ENCODE results near the gene TMEM198. TPM values are rescaled to one million over a fixed set of nuclear protein-coding genes. Genes with fewer than 3 reads are reported as not detected.

TMEM198 gene
- total and polyA plus RNA-seq, 4 donors: 1.7 to 7.4 (median 2.3) TPM; not detected in 1

DNA sequence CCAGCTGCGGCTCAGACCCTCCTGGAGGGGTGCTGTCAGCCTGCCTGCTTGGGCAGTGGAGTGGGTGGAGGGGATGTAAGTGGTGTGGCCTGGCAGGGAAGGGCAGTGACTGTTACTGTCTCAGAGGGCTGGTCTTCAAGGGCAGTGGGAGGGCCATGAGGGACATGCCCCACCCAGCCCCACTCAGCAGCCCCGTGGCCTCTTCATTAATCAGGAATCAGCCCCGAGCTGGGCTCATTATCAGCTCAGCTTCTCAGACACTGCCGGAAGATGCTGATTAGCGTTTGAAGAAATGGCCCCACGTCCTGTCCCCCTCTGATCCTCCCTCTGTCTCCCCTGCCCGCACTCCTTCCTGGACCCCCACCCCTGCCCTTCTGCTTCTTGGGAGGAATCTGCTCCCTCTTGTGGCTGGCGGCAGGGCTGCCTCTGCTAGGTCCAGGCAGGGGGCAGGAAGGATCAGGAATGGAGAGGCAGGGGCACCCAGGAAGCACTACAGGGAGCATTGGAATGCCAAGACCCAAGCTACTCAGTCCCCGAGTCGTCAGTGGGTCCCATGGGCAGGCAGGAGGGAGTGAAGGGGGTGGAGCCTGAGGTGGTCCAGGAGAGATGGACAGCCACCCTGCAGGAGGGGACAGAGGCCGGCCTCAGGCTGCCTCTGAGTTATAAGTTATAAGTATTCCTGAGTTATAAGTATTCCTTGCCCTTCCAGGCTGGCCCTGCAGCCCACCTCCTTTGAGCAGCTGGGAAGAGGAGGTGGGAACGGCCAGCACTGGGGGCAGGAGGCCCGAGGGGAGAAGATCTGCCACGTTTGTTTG lies 22.6 kb upstream of the TMEM198 start:
- H3K27ac ChIP-seq (ENCODE audit: low read depth in 1 of 2, low read length in 2 of 2): no peak overlapping the region

GRCh38 chr2:219522111-219523030 lies 21.5 kb upstream of the TMEM198 start:
- Histone ChIP-seq H3K27me3 (ENCODE audit: control insufficient read depth in 1 of 2, insufficient read depth in 2 of 2, low read length in 1 of 2) (no peaks in the 10 kb centered on the region), H3K4me3 (ENCODE audit: low read length in 2 of 2) (peak overlapping the region in 1 of 2 donors; percentile 2), H3K9me3 (ENCODE audit: control insufficient read depth, low read length) (no peaks in the 10 kb centered on the region), H3K36me3 (ENCODE audit: control insufficient read depth in 1 of 2, insufficient read depth in 2 of 2, low read length in 1 of 2) (no peaks in the 10 kb centered on the region), H3K27ac (ENCODE audit: low read depth in 1 of 2, low read length in 2 of 2) (no peak overlapping the region), H3K4me1 (ENCODE audit: control insufficient read depth in 1 of 2, insufficient read depth in 2 of 2, low read length in 2 of 2) (no peaks in the 10 kb centered on the region)
- intact Hi-C loops (cut with DNase I): no loop called here
- 4 to 5% methylated on average over 40 to 70 of the region's 70 CpGs for WGBS, 2 donors
- DNase-seq (peak in 1 of 2 donors; percentile 83), ATAC-seq (ENCODE audit: low FRiP score) (peak; percentile 33)

More for the DNA sequence above, 22.6 kb upstream of the TMEM198 start:
- WGBS, 2 donors: 28 to 33% methylated on average over 14 of the region's 14 CpGs
- DNase-seq (no peak), ATAC-seq (ENCODE audit: low FRiP score) (peak; percentile 27)
- no peaks in the 10 kb centered on the region for H3K9me3 ChIP-seq (ENCODE audit: control insufficient read depth, low read length)
- no peaks in the 10 kb centered on the region for H3K27me3 ChIP-seq (ENCODE audit: control insufficient read depth in 1 of 2, insufficient read depth in 2 of 2, low read length in 1 of 2)
- H3K36me3 ChIP-seq (ENCODE audit: control insufficient read depth in 1 of 2, insufficient read depth in 2 of 2, low read length in 1 of 2): no peaks in the 10 kb centered on the region
- no peak overlapping the region for H3K4me3 ChIP-seq (ENCODE audit: low read length in 2 of 2)
- intact Hi-C loops (cut with DNase I): no loop called here
- no peaks in the 10 kb centered on the region for H3K4me1 ChIP-seq (ENCODE audit: control insufficient read depth in 1 of 2, insufficient read depth in 2 of 2, low read length in 2 of 2)

- H3K36me3 ChIP-seq (ENCODE audit: control insufficient read depth in 1 of 2, insufficient read depth in 2 of 2, low read length in 1 of 2): no peaks in the 10 kb centered on the region
- no peaks in the 10 kb centered on the region for H3K27me3 ChIP-seq (ENCODE audit: control insufficient read depth in 1 of 2, insufficient read depth in 2 of 2, low read length in 1 of 2)
- 51 to 55% methylated on average over 24 of the region's 24 CpGs for WGBS, 2 donors
- intact Hi-C loops (cut with DNase I): no loop called here
- ATAC-seq (ENCODE audit: low FRiP score): no peak
- no peaks in the 10 kb centered on the region for H3K9me3 ChIP-seq (ENCODE audit: control insufficient read depth, low read length)
- no peak for DNase-seq
- no peaks in the 10 kb centered on the region for H3K4me1 ChIP-seq (ENCODE audit: control insufficient read depth in 1 of 2, insufficient read depth in 2 of 2, low read length in 2 of 2)
- H3K4me3 ChIP-seq (ENCODE audit: low read length in 2 of 2): no peak overlapping the region
- H3K27ac ChIP-seq (ENCODE audit: low read depth in 1 of 2, low read length in 2 of 2): no peak overlapping the region
These were observed 20.7 kb upstream of the TMEM198 start for GRCh38 chr2:219523031-219523671.

DNA sequence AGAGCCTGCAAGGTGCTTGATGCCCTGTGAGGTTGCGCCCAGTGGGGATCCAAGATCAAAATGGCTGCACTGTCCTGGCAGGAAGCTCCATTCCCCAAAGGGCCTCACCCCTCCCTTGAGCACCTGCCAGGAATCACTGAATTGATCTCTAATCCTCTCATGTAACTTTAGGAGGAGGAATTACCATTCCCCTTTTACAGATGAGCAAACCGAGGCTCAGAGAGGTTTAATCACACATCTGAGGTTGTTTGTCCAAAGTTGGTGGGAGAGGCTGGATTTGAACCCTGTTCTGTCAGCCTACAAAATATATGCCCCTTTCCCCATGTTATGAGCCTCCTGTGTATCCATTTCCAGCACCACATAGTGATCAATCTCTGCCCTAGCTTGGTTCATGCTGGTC lies 19.0 kb upstream of the TMEM198 start:
- DNase-seq: no peak
- no peak overlapping the region for H3K27ac ChIP-seq (ENCODE audit: low read depth in 1 of 2, low read length in 2 of 2)
- no peaks in the 10 kb centered on the region for H3K4me1 ChIP-seq (ENCODE audit: control insufficient read depth in 1 of 2, insufficient read depth in 2 of 2, low read length in 2 of 2)
- no peak overlapping the region for H3K4me3 ChIP-seq (ENCODE audit: low read length in 2 of 2)
- no peak for ATAC-seq (ENCODE audit: low FRiP score)
- WGBS, 2 donors: 97 to 100% methylated on average over 2 of the region's 2 CpGs
- H3K27me3 ChIP-seq (ENCODE audit: control insufficient read depth in 1 of 2, insufficient read depth in 2 of 2, low read length in 1 of 2): no peaks in the 10 kb centered on the region
- H3K9me3 ChIP-seq (ENCODE audit: control insufficient read depth, low read length): no peaks in the 10 kb centered on the region
- H3K36me3 ChIP-seq (ENCODE audit: control insufficient read depth in 1 of 2, insufficient read depth in 2 of 2, low read length in 1 of 2): no peaks in the 10 kb centered on the region
- intact Hi-C loops (cut with DNase I): no loop called here

DNA sequence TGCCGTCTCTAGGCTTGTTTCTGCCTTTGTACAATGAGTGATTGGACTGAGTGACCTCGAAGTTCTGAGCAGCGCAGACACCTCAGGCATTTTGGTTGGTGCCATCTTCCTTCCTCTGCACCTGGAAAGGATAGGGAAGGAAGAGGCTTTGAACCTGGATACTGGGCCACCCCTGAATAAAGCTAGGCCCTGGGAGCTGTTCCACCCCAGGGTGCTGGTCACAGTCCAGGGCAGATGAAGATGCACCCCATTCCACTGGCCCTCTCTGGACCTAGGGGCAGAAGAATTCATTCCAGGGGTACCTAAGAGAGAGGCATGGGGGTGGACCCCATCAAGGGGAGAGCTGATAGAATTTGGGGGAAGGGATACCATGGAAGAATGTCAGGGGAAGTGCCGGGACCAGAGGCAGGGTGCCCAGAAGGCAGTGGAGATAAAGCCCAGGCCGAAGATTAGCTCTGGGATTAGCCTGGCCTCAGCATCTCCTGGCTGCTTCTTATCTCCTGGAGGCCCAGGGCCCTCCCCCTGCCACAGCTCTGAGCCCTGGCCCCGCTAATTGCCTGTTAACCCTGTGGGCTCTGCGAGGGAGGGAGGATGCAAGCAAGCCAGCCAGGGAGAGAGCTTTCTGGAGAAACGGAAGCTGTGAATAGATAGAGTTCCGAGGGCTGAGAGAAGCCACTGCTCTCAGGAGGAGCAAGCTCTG lies 18.1 kb upstream of the TMEM198 start:
- WGBS, 2 donors: 62 to 65% methylated on average over 9 of the region's 9 CpGs

DNA sequence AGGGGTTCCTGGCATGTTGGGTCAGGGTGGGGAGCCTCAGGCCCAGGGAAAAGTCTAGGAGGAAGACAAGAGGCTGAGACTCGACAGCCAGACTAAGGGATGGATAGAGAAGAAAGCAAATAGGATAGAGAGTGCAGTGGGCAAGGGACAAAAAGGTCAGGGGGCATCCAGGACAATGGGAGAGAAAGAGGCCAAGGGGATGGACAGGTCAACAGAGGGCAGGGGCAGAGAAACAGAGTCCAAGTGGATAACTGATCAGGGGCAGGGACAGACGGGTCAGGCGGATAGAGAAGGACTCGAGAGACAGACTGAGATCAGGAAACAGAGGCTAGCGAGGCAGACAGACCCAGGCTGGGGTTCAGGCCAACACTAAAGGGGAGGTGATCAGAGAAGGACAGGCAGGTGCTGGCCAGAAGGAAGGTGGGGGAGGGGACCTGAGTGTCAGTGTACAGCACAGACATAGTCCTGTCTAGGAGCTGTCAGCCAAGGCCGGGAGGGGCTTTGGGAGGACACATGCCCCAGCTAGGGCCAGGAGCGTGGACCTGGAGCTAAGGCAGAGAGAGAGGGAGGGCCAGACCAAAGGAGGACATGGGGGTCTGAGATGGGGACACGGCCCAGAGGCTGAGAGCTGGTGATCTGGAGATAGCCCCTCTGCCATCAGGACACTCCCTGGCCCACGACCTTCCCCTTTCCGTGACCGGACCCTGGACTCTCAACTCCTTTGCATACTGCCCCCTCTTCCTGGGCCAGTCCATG lies 17.3 kb upstream of the TMEM198 start:
- Histone ChIP-seq H3K4me1 (ENCODE audit: control insufficient read depth in 1 of 2, insufficient read depth in 2 of 2, low read length in 2 of 2) (no peaks in the 10 kb centered on the region), H3K36me3 (ENCODE audit: control insufficient read depth in 1 of 2, insufficient read depth in 2 of 2, low read length in 1 of 2) (no peaks in the 10 kb centered on the region), H3K27me3 (ENCODE audit: control insufficient read depth in 1 of 2, insufficient read depth in 2 of 2, low read length in 1 of 2) (no peaks in the 10 kb centered on the region), H3K9me3 (ENCODE audit: control insufficient read depth, low read length) (no peaks in the 10 kb centered on the region), H3K4me3 (ENCODE audit: low read length in 2 of 2) (no peak overlapping the region), H3K27ac (ENCODE audit: low read depth in 1 of 2, low read length in 2 of 2) (no peak overlapping the region)
- WGBS, 2 donors: 72 to 79% methylated on average over 10 to 11 of the region's 11 CpGs
- intact Hi-C loops (cut with DNase I): no loop called here
- no peak for ATAC-seq (ENCODE audit: low FRiP score)
- no peak for DNase-seq

More for the DNA sequence above, 18.1 kb upstream of the TMEM198 start:
- Histone ChIP-seq H3K27ac (ENCODE audit: low read depth in 1 of 2, low read length in 2 of 2) (no peak overlapping the region), H3K4me1 (ENCODE audit: control insufficient read depth in 1 of 2, insufficient read depth in 2 of 2, low read length in 2 of 2) (no peaks in the 10 kb centered on the region), H3K4me3 (ENCODE audit: low read length in 2 of 2) (no peak overlapping the region), H3K9me3 (ENCODE audit: control insufficient read depth, low read length) (no peaks in the 10 kb centered on the region), H3K36me3 (ENCODE audit: control insufficient read depth in 1 of 2, insufficient read depth in 2 of 2, low read length in 1 of 2) (no peaks in the 10 kb centered on the region), H3K27me3 (ENCODE audit: control insufficient read depth in 1 of 2, insufficient read depth in 2 of 2, low read length in 1 of 2) (no peaks in the 10 kb centered on the region)
- intact Hi-C loops (cut with DNase I): no loop called here
- ATAC-seq (ENCODE audit: low FRiP score): no peak
- DNase-seq: no peak

- Histone ChIP-seq H3K27me3 (ENCODE audit: control insufficient read depth in 1 of 2, insufficient read depth in 2 of 2, low read length in 1 of 2) (no peaks in the 10 kb centered on the region), H3K36me3 (ENCODE audit: control insufficient read depth in 1 of 2, insufficient read depth in 2 of 2, low read length in 1 of 2) (no peaks in the 10 kb centered on the region), H3K4me3 (ENCODE audit: low read length in 2 of 2) (no peak overlapping the region), H3K27ac (ENCODE audit: low read depth in 1 of 2, low read length in 2 of 2) (no peak overlapping the region), H3K4me1 (ENCODE audit: control insufficient read depth in 1 of 2, insufficient read depth in 2 of 2, low read length in 2 of 2) (no peaks in the 10 kb centered on the region), H3K9me3 (ENCODE audit: control insufficient read depth, low read length) (no peaks in the 10 kb centered on the region)
- DNase-seq (no peak), ATAC-seq (ENCODE audit: low FRiP score) (no peak)
- 24 to 31% methylated on average over 5 to 6 of the region's 6 CpGs for WGBS, 2 donors
- intact Hi-C loops (cut with DNase I): no loop called here
These were observed 16.8 kb upstream of the TMEM198 start for GRCh38 chr2:219527076-219527394.

GRCh38 chr2:219527472-219527871 lies 16.4 kb upstream of the TMEM198 start:
- Histone ChIP-seq H3K4me3 (ENCODE audit: low read length in 2 of 2) (no peak overlapping the region), H3K9me3 (ENCODE audit: control insufficient read depth, low read length) (no peaks in the 10 kb centered on the region), H3K27me3 (ENCODE audit: control insufficient read depth in 1 of 2, insufficient read depth in 2 of 2, low read length in 1 of 2) (no peaks in the 10 kb centered on the region), H3K4me1 (ENCODE audit: control insufficient read depth in 1 of 2, insufficient read depth in 2 of 2, low read length in 2 of 2) (no peaks in the 10 kb centered on the region), H3K27ac (ENCODE audit: low read depth in 1 of 2, low read length in 2 of 2) (no peak overlapping the region), H3K36me3 (ENCODE audit: control insufficient read depth in 1 of 2, insufficient read depth in 2 of 2, low read length in 1 of 2) (no peaks in the 10 kb centered on the region)
- DNase-seq (no peak), ATAC-seq (ENCODE audit: low FRiP score) (no peak)
- WGBS, 2 donors: 67 to 68% methylated on average over 5 of the region's 5 CpGs
- intact Hi-C loops (cut with DNase I): no loop called here
